Tibial artery (tissue), 4 donors: ENCODE measurements around the gene FSD1L.

Experiments used
- DNase-seq, 2 donors: peaks; one replicate each; pipeline ENCODE4 v3.0.0-alpha.2; 2019
- H3K27ac ChIP-seq, 2 donors: fragments of 200-600 bp; sonication (generic) in 1 of 2; 1 replicate in 1 of 2; 2 replicates in 1 of 2; pipeline ENCODE4 v1.5.1; 2018 to 2019; ENCODE audit warnings: mild to moderate bottlenecking in 1 of 2
- H3K27me3 ChIP-seq, 2 donors: fragments of 200-600 bp; sonication (generic) in 1 of 2; one replicate each; pipeline versions ENCODE4 v1.5.1 to v1.6.0; 2016 to 2019
- H3K36me3 ChIP-seq, 3 donors: fragments of 200-600 bp; sonication (generic) in 2 of 3; one replicate each; pipeline ENCODE4 v1.5.1; 2016 to 2019; ENCODE audit warnings: mild to moderate bottlenecking in 2 of 3
- H3K4me1 ChIP-seq, 4 donors: fragments of 200-600 bp; sonication (generic) in 2 of 4; 1 replicate in 3 of 4; 2 replicates in 1 of 4; pipeline ENCODE4 v1.5.1; 2016 to 2019
- H3K4me3 ChIP-seq, 2 donors: fragments of 200-600 bp; sonication (generic) in 1 of 2; 1 replicate in 1 of 2; 2 replicates in 1 of 2; pipeline ENCODE4 v1.5.1; 2018 to 2019; ENCODE audit warnings: mild to moderate bottlenecking in 2 of 2
- H3K9me3 ChIP-seq, 3 donors: fragments of 200-600 bp; sonication (generic) in 1 of 3; one replicate each; pipeline ENCODE4 v1.5.1; 2016 to 2019
- CTCF ChIP-seq, 2 experiments: fragments of 200-600 bp in 1 of 2; fragments of 450-650 bp in 1 of 2; IDR thresholded peaks; one replicate each; pipeline ENCODE4 v1.5.1; 2017 to 2019; ENCODE audit warnings: antibody characterized with exemption in 2 of 2, mild to moderate bottlenecking in 1 of 2, moderate library complexity in 1 of 2
- intact Hi-C: fragments of 100-400 bp; cut with DNase I; formaldehyde crosslinking; loops from one replicate; pipeline ENCODE4 v1.15.0; 2023; ENCODE audit warnings: low total_unique reads

FSD1L gene

GRCh38 chr9:105468875-105469274, 21.0 kb downstream of the FSD1L start:
- TF ChIP-seq CTCF (IDR thresholded peaks at IDR 0.05): no peak
- Histone ChIP-seq H3K36me3 (peaks cover 22 to 27% (median 23%) of the 10 kb centered on the region in 3 donors), H3K9me3 (no peaks in the 10 kb centered on the region), H3K27me3 (no peaks in the 10 kb centered on the region), H3K4me1 (no peaks in the 10 kb centered on the region), H3K4me3 (no peak overlapping the region), H3K27ac (no peak overlapping the region)
- no peak for DNase-seq
- intact Hi-C loops: no loop called here

- no peak for TF ChIP-seq CTCF (IDR thresholded peaks at IDR 0.05)
- intact Hi-C loops: no loop called here
- Histone ChIP-seq H3K27me3 (no peaks in the 10 kb centered on the region), H3K4me1 (no peaks in the 10 kb centered on the region), H3K27ac (no peak overlapping the region), H3K36me3 (peaks cover 8 to 16% (median 10%) of the 10 kb centered on the region in 3 donors), H3K9me3 (no peaks in the 10 kb centered on the region), H3K4me3 (no peak overlapping the region)
- no peak for DNase-seq
Measured at GRCh38 chr9:105473221-105473620, 25.4 kb downstream of the FSD1L start.

- no peak for DNase-seq
- Histone ChIP-seq H3K4me1 (no peaks in the 10 kb centered on the region), H3K4me3 (no peak overlapping the region), H3K9me3 (no peaks in the 10 kb centered on the region), H3K36me3 (peaks cover 0 to 4% (median 0%) of the 10 kb centered on the region in 3 donors), H3K27ac (no peak overlapping the region), H3K27me3 (no peaks in the 10 kb centered on the region)
- no peak for TF ChIP-seq CTCF (IDR thresholded peaks at IDR 0.05)
- intact Hi-C loops: no loop called here
Measured at GRCh38 chr9:105475302-105475701, 27.5 kb downstream of the FSD1L start.

- TF ChIP-seq CTCF (IDR thresholded peaks at IDR 0.05): no peak
- no peak for DNase-seq
- intact Hi-C loops: no loop called here
Measured at GRCh38 chr9:105479846-105480245, 32.0 kb downstream of the FSD1L start.

GRCh38 chr9:105483618-105484017, 35.8 kb downstream of the FSD1L start:
- no peak overlapping the region for H3K4me3 ChIP-seq
- intact Hi-C loops: no loop called here
- DNase-seq: no peak
- TF ChIP-seq CTCF (IDR thresholded peaks at IDR 0.05): no peak
- H3K27ac ChIP-seq: no peak overlapping the region
- H3K9me3 ChIP-seq: no peaks in the 10 kb centered on the region
- H3K36me3 ChIP-seq: no peaks in the 10 kb centered on the region
- H3K4me1 ChIP-seq: no peaks in the 10 kb centered on the region
- H3K27me3 ChIP-seq: no peaks in the 10 kb centered on the region

More at GRCh38 chr9:105479846-105480245, 32.0 kb downstream of the FSD1L start:
- H3K9me3 ChIP-seq: no peaks in the 10 kb centered on the region
- H3K27ac ChIP-seq: no peak overlapping the region
- no peaks in the 10 kb centered on the region for H3K36me3 ChIP-seq
- no peak overlapping the region for H3K4me3 ChIP-seq
- no peaks in the 10 kb centered on the region for H3K27me3 ChIP-seq
- H3K4me1 ChIP-seq: no peaks in the 10 kb centered on the region

- no peaks in the 10 kb centered on the region for H3K9me3 ChIP-seq
- H3K4me3 ChIP-seq: no peak overlapping the region
- no peaks in the 10 kb centered on the region for H3K4me1 ChIP-seq
- no peaks in the 10 kb centered on the region for H3K36me3 ChIP-seq
- H3K27me3 ChIP-seq: no peaks in the 10 kb centered on the region
- intact Hi-C loops: no loop called here
- DNase-seq: no peak
- no peak overlapping the region for H3K27ac ChIP-seq
- TF ChIP-seq CTCF (IDR thresholded peaks at IDR 0.05): no peak
Measured at GRCh38 chr9:105484226-105484625, 36.4 kb downstream of the FSD1L start.
